Osteoblast (primary cell): ENCODE measurements around the gene QSOX1. TPM values are rescaled to one million over a fixed set of nuclear protein-coding genes. Genes with fewer than 3 reads are reported as not detected.
A peak's percentile ranks its signal among the peaks of the same experiment; 100 is the strongest.

Experiments used
- DNase-seq: peaks from one replicate; pipeline ENCODE4 v3.0.0; 2011; ENCODE audit warnings: low spot score, mixed read lengths; ENCODE audit not compliant: insufficient read length; ENCODE audit errors: missing footprints
- H2AFZ ChIP-seq: 2 replicates; pipeline ENCODE4 v1.6.0; 2011; ENCODE audit warnings: mild to moderate bottlenecking, low read length
- H3K27ac ChIP-seq: 2 replicates; pipeline ENCODE4 v1.5.1; 2011; ENCODE audit warnings: mild to moderate bottlenecking, low read depth, low read length, moderate library complexity
- H3K27me3 ChIP-seq: 2 replicates; pipeline ENCODE4 v1.6.0; 2012; ENCODE audit warnings: mild to moderate bottlenecking, control low read depth, inconsistent platforms, low read length, moderate library complexity; ENCODE audit not compliant: insufficient read depth
- H3K36me3 ChIP-seq: 2 replicates; pipeline ENCODE4 v1.5.1; 2011; ENCODE audit warnings: mild to moderate bottlenecking, low read length, control low read depth, moderate library complexity; ENCODE audit not compliant: insufficient read depth
- H3K4me1 ChIP-seq: 2 replicates; pipeline ENCODE4 v1.5.1; 2011; ENCODE audit warnings: mild to moderate bottlenecking, low read length, control low read depth, moderate library complexity; ENCODE audit not compliant: insufficient read depth
- H3K4me2 ChIP-seq: 2 replicates; pipeline ENCODE4 v1.6.0; 2011; ENCODE audit warnings: mild to moderate bottlenecking, low read length; ENCODE audit not compliant: insufficient read depth
- H3K4me3 ChIP-seq: fragments of 200-600 bp; sonication (generic); 3 replicates; pipeline ENCODE4 v1.5.1; 2012; ENCODE audit warnings: mild to moderate bottlenecking, low read length, inconsistent platforms; ENCODE audit not compliant: insufficient read depth
- H3K79me2 ChIP-seq: 2 replicates; pipeline ENCODE4 v1.6.0; 2012; ENCODE audit warnings: mild to moderate bottlenecking, low read length, control low read depth, inconsistent platforms; ENCODE audit not compliant: insufficient read depth
- H3K9me3 ChIP-seq: 2 replicates; pipeline ENCODE4 v1.5.1; 2011; ENCODE audit warnings: low read depth, low read length, control low read depth
- H4K20me1 ChIP-seq: 2 replicates; pipeline ENCODE4 v1.6.0; 2012; ENCODE audit warnings: mild to moderate bottlenecking, low read length, control low read depth; ENCODE audit not compliant: insufficient read depth
- CTCF ChIP-seq: IDR thresholded peaks from 2 replicates; pipeline ENCODE4 v1.5.1; 2011; ENCODE audit warnings: mild to moderate bottlenecking, low read depth, low read length, moderate library complexity; ENCODE audit errors: extremely low read depth
- total RNA-seq: library from RNA; depleted of rRNA; stranded (reverse); fragments of >200 nt; gene quantifications from 2 replicates; pipeline ENCODE4 v1.2.3, GENCODE V29; 2012

Gene QSOX1
- total RNA-seq, 1 donor = 373 TPM

- H3K4me1 ChIP-seq = no peaks in the 10 kb centered on the region
- TF ChIP-seq CTCF = no peak
- no peaks in the 10 kb centered on the region for H3K9me3 ChIP-seq
- DNase-seq = peak; percentile 78
- no peak overlapping the region for H3K4me2 ChIP-seq
- no peak overlapping the region for H2AFZ ChIP-seq
- peaks cover 3% of the 10 kb centered on the region for H4K20me1 ChIP-seq
- no peaks in the 10 kb centered on the region for H3K79me2 ChIP-seq
- H3K4me3 ChIP-seq = no peak overlapping the region
- H3K27me3 ChIP-seq = peaks cover 79% of the 10 kb centered on the region
- H3K27ac ChIP-seq = no peak overlapping the region
- H3K36me3 ChIP-seq = no peaks in the 10 kb centered on the region
Observed at GRCh38 chr1:180239145-180240096, 84.8 kb downstream of the QSOX1 start.

GRCh38 chr1:180241716-180242544 is 87.3 kb downstream of the QSOX1 start:
- Histone ChIP-seq H3K79me2 (no peaks in the 10 kb centered on the region), H3K9me3 (no peaks in the 10 kb centered on the region), H3K36me3 (no peaks in the 10 kb centered on the region), H3K4me2 (no peak overlapping the region), H3K27ac (no peak overlapping the region), H2AFZ (no peak overlapping the region), H4K20me1 (peaks cover 3% of the 10 kb centered on the region), H3K4me1 (no peaks in the 10 kb centered on the region), H3K27me3 (peaks cover 53% of the 10 kb centered on the region), H3K4me3 (no peak overlapping the region)
- peak; percentile 85 for DNase-seq
- TF ChIP-seq CTCF = no peak

GRCh38 chr1:180243517-180244221 is 89.0 kb downstream of the QSOX1 start:
- Histone ChIP-seq H3K4me1 (no peaks in the 10 kb centered on the region), H2AFZ (no peak overlapping the region), H3K9me3 (no peaks in the 10 kb centered on the region), H3K36me3 (no peaks in the 10 kb centered on the region), H4K20me1 (no peaks in the 10 kb centered on the region), H3K4me3 (no peak overlapping the region), H3K27ac (no peak overlapping the region), H3K79me2 (no peaks in the 10 kb centered on the region), H3K27me3 (peaks cover 36% of the 10 kb centered on the region), H3K4me2 (no peak overlapping the region)
- DNase-seq = peak; percentile 57
- TF ChIP-seq CTCF = no peak
